ENCODE data around the gene C17orf107. TPM values are rescaled to one million over a fixed set of nuclear protein-coding genes. Genes with fewer than 3 reads are reported as not detected.
A peak's percentile ranks its signal among the peaks of the same experiment; 100 is the strongest.

C17orf107 gene
- total RNA-seq, 1 donor from 2014 or later = 0.39 TPM

DNA sequence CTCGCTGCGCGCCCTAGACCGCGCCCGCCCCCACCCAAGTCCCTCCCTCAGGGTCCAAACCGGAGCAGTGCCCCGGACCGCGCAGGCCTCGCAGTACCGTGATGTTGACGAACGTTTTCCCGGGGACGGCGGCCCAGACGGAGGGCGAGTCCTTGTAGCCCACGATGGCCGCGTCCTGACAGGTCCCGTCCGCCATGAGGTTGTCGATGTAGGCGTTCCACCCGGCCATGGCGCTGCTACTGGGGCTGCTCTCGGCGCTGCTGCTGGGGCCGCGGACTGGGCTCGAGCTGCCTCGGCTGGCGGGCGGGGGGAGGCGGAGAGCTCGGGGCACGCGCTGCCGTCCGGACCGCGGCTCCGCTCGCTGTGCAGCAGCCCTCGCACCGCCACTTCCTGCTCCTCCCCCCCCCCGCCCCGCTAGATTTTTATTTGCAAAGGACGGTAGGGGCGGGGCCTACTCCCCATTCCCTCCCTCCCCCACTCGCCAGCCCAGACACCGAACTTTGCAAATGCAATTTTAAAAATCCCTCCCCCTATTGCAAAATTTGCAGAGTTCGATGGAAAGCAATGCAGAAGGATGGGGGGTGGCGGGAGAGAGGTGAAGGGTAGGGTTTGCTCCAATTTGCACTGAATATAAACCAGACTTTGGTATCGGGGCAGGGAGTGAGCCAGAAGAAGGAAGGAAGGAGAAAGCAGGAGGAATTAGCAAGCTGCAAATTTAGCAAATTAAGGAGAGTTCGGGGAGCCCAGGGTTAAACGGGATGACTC is 49.0 kb downstream of the C17orf107 start, which contains the start of gene PFN1:
TSS of gene PFN1 (minus strand) at position 365 of the 765 bp plus-strand sequence. CDS start at position 229, 136 bp downstream.
- DNase-seq (ENCODE audit: low read depth in 2 of 2) = peak; percentile 85 to 90

DNA sequence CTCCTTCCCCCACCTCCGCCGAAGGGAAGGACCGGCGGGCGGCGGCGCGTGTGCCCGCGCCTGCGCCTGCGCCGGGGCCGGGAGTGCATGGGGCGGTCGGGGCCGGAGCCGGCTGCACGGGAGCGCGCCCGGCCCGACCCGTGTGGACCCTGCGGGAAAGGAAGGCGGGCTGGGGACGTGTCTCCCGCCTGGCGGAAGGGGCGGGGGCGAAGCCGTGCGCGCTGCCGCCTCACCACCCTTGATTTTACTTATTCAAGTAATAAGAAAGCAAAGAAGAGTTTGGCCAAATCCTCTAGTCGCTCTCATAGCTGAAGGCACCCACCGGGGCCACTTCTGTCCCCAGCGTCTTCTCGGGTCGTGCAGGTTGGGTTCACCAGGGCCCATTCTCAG is 49.6 kb downstream of the C17orf107 start:
- peak; percentile 55 to 90 for DNase-seq (ENCODE audit: low read depth in 2 of 2)

DNA sequence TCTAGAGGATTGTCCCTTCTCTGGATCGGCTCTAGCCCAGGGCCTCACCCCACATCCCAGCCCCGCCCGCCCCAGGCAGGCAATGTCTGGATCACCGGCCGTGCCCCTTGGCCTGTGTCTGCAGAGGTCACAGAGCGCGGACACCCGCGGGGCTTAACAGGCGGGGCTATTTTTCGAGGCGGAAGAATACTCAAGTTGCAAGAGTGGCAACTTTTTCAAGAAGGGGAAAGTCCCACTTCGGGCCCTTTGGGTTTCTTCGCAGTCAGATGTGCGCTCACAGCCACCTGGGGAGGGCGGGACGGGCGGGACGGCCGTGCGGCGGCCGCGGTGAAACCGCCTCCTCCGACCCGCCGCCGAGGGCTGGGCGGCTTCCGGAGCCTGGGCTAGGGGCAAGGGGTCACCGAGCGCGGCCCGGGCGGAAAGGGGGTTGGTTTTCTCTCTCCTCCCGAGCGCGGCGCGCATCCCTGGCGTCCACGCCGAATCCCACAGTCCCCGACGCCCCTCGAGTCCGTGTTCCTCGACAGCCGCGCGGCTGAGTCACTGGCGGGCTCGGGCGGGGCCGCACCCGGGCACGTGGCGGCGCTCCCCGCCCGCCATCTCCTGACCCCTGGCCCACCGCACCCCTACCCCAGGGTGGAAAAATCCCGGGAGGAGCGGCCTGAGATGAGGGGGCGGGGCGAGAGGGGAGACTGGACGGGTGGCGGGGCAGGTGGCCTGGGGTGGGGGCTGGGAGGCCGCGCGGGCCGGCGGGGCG is 50.2 kb downstream of the C17orf107 start:
- DNase-seq (ENCODE audit: low read depth in 2 of 2) = peak in 1 of 2 donors; percentile 69

DNA sequence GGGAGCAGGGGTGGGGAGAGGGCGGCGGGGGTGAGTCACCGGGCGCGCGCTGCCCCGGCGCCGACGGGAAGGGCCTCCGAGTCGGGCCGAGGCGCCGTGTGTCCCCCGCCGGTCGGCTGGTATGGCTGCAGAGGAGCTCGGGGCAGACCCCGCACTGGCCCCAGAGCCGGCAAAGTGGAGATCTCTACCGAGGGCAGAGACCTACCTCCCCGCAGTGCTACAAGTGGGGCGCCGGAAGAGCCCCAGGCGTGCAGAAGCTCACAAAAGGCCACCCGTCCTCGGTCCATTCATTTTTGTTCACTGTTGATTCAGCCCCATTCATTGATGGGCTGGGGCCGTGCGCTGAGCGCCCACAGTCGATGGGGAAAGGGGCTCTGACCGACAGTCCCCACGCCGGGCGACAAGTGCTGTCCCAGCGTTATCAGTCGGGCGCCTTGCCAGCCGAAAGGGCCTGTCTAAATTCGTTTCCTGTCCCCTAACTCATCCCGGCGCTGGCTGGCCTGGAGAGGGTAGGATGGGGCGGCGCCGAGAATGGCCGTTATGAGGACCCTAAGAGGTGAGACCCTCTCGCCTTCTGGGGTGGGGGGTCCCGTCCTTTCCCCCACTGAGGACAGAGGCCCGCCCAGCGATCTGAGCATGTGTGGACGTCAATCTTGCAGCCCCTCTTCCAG is 50.9 kb downstream of the C17orf107 start:
- DNase-seq (ENCODE audit: low read depth in 2 of 2) = peak in 1 of 2 donors; percentile 64

DNA sequence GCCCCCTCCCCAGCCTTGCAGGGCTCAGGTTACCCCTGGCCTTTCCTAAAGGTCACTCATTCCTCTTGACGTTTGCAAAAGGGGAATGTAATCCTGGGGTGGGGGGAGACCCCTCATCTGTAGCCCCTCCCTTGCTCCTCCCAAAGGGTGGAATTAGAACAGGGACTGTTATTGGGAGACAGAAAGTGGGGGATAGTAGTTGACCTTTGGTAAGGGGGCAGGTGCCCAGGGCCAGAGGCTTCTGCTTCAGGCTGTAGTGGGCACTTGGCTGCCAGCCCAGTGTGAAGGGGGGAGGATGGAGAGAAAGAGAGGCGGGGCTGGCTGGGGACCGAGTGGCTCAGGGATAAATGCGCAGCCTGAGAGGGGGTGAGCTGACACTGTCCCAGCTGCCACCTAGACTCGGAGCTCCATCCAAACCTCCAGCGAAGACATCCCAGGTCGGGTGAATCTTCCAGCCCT is 51.4 kb downstream of the C17orf107 start, which contains the start of gene ENO3:
TSS of gene ENO3 (plus strand) at position 374 of the 459 bp plus-strand sequence. CDS start 711 bp downstream, outside the sequence.
- no peak for DNase-seq (ENCODE audit: low read depth in 2 of 2)

DNA sequence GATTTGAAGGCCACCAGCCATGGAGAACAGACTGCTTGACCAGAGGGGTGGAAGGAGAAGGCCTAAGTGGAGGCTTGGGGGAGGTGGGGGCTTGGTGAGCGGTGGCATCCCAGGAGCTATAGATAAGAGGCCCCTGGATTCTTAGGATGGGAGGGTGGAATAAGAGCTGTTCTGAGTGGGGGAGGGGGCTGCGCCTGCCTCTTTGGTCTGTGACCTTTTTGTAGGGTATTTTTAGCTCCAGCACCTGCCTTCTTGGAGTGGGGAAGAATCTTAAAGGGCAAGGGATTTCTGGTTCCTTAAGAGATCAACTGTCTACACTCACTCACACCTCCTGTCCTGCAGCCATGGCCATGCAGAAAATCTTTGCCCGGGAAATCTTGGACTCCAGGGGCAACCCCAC is 52.1 kb downstream of the C17orf107 start:
- no peak for DNase-seq (ENCODE audit: low read depth in 2 of 2)

Other genes with a start within 250 kb of the C17orf107 start
- 10.0 and 13.7 TPM in 2 replicates for gene PELP1, start 195.4 kb upstream of the C17orf107 start, total RNA-seq
- gene ARRB2, start 188.9 kb upstream of the C17orf107 start, total RNA-seq = 8.2 and 8.5 TPM in 2 replicates
- 7.8 and 13.7 TPM in 2 replicates for gene MED11, start 168.1 kb upstream of the C17orf107 start, total RNA-seq
- 0.13 TPM in 1 of 2 replicates, not detected in the other for gene ZMYND15, start 159.7 kb upstream of the C17orf107 start, total RNA-seq
- 1.2 and 2.4 TPM in 2 replicates for gene CXCL16, start 159.6 kb upstream of the C17orf107 start, total RNA-seq
- not detected in 2 replicates for gene TM4SF5, start 127.7 kb upstream of the C17orf107 start, total RNA-seq
- 0.38 and 0.39 TPM in 2 replicates for gene VMO1, start 113.2 kb upstream of the C17orf107 start, total RNA-seq
- not detected in 2 replicates for gene GLTPD2, start 110.6 kb upstream of the C17orf107 start, total RNA-seq
- 167 and 224 TPM in 2 replicates for gene PSMB6, start 103.4 kb upstream of the C17orf107 start, total RNA-seq
- 22.6 and 35.4 TPM in 2 replicates for gene PLD2, start 92.4 kb upstream of the C17orf107 start, total RNA-seq
- 20.5 and 32.9 TPM in 2 replicates for gene MINK1, start 66.2 kb upstream of the C17orf107 start, total RNA-seq
- gene CHRNE, start 3.6 kb downstream of the C17orf107 start, total RNA-seq = 0.90 and 1.1 TPM in 2 replicates
- gene GP1BA, start 32.7 kb downstream of the C17orf107 start, total RNA-seq = not detected in 2 replicates
- gene SLC25A11, start 40.5 kb downstream of the C17orf107 start, total RNA-seq = 47.4 and 62.8 TPM in 2 replicates
- gene RNF167, start 40.7 kb downstream of the C17orf107 start, total RNA-seq = 12.5 and 15.8 TPM in 2 replicates
- 450 and 458 TPM in 2 replicates for gene PFN1, start 49.0 kb downstream of the C17orf107 start, total RNA-seq
- 1.5 and 2.7 TPM in 2 replicates for gene ENO3, start 51.6 kb downstream of the C17orf107 start, total RNA-seq
- gene SPAG7, start 68.3 kb downstream of the C17orf107 start, total RNA-seq = 45.4 and 49.7 TPM in 2 replicates
- 2.3 and 7.5 TPM in 2 replicates for gene CAMTA2, start 88.1 kb downstream of the C17orf107 start, total RNA-seq
- 0.38 and 0.39 TPM in 2 replicates for gene INCA1, start 98.0 kb downstream of the C17orf107 start, total RNA-seq
- 63.5 and 82.7 TPM in 2 replicates for gene KIF1C, start 98.4 kb downstream of the C17orf107 start, total RNA-seq
- gene SLC52A1, start 135.9 kb downstream of the C17orf107 start, total RNA-seq = 0.25 and 0.26 TPM in 2 replicates
- gene ZFP3, start 178.9 kb downstream of the C17orf107 start, total RNA-seq = 0.77 and 1.3 TPM in 2 replicates
- 4.0 and 4.9 TPM in 2 replicates for gene ZNF232, start 212.3 kb downstream of the C17orf107 start, total RNA-seq
- not detected in 2 replicates for gene USP6, start 216.5 kb downstream of the C17orf107 start, total RNA-seq

All from dermis microvascular lymphatic vessel endothelial cell (primary cell).